SKM-1 treated with dmso at 0.1 percent for 144 hours (cell line): ENCODE measurements around the gene KCTD3.

ENCODE experiments used
- DNase-seq: peaks from one replicate; lab custom pipeline; 2025; ENCODE audit not compliant: unreplicated experiment; lab: John Stamatoyannopoulos, UW

Gene KCTD3

GRCh38 chr1:215603319-215603718, 36.2 kb downstream of the KCTD3 start:
- DNase-seq: no peak

GRCh38 chr1:215605011-215605621, 38.0 kb downstream of the KCTD3 start:
- no peak for DNase-seq

- DNase-seq: no peak
Measured at GRCh38 chr1:215606036-215606435, 38.9 kb downstream of the KCTD3 start.

GRCh38 chr1:215606564-215607168, 39.6 kb downstream of the KCTD3 start:
- DNase-seq: peak; percentile 20

GRCh38 chr1:215607412-215607811, 40.3 kb downstream of the KCTD3 start:
- no peak for DNase-seq

- DNase-seq: no peak
Measured at GRCh38 chr1:215608646-215609045, 41.5 kb downstream of the KCTD3 start.

- DNase-seq: no peak
Measured at GRCh38 chr1:215612391-215612790, 45.3 kb downstream of the KCTD3 start.

GRCh38 chr1:215617979-215618378, 50.9 kb downstream of the KCTD3 start:
- no peak for DNase-seq

- DNase-seq: no peak
Measured at GRCh38 chr1:215623162-215623561, 56.1 kb downstream of the KCTD3 start.

- no peak for DNase-seq
Measured at GRCh38 chr1:215625949-215626348, 58.8 kb downstream of the KCTD3 start.

- no peak for DNase-seq
Measured at GRCh38 chr1:215631040-215631439, 63.9 kb downstream of the KCTD3 start.

GRCh38 chr1:215631489-215631888, 64.4 kb downstream of the KCTD3 start:
- no peak for DNase-seq

GRCh38 chr1:215635827-215636226, 68.7 kb downstream of the KCTD3 start:
- no peak for DNase-seq

GRCh38 chr1:215636258-215636965, 69.3 kb downstream of the KCTD3 start:
- DNase-seq: no peak

GRCh38 chr1:215637041-215637573, 70.0 kb downstream of the KCTD3 start:
- DNase-seq: no peak

- DNase-seq: no peak
Measured at GRCh38 chr1:215640429-215641148, 73.5 kb downstream of the KCTD3 start.

- no peak for DNase-seq
Measured at GRCh38 chr1:215643592-215644321, 76.7 kb downstream of the KCTD3 start.

- DNase-seq: no peak
Measured at GRCh38 chr1:215645182-215645581, 78.1 kb downstream of the KCTD3 start.

GRCh38 chr1:215645861-215646260, 78.8 kb downstream of the KCTD3 start:
- no peak for DNase-seq

- DNase-seq: no peak
Measured at GRCh38 chr1:215647738-215648137, 80.6 kb downstream of the KCTD3 start.

GRCh38 chr1:215648957-215649356, 81.9 kb downstream of the KCTD3 start:
- no peak for DNase-seq
